Esophagus squamous epithelium (tissue), 4 donors: Measurements from ENCODE around the gene TTC28.
"Not testable (repeated sequence)": the region's sequence is repeated elsewhere in the genome, so short reads cannot be mapped to it uniquely, and the experiment has no call there.

Experiments used
- CTCF ChIP-seq, 6 experiments: fragments of 450-650 bp in 4 of 6; fragments of 200-600 bp in 2 of 6; sonication (generic) in 2 of 6; IDR thresholded peaks; one replicate each; pipeline ENCODE4 v1.5.1; 2016 to 2019; ENCODE audit warnings: antibody characterized with exemption in 6 of 6, mild to moderate bottlenecking in 4 of 6, moderate library complexity in 4 of 6
- POLR2A ChIP-seq, 4 donors: fragments of 450-650 bp; IDR thresholded peaks; one replicate each; pipeline ENCODE4 v1.6.1; 2017; ENCODE audit warnings: antibody characterized with exemption in 4 of 4, mild to moderate bottlenecking in 4 of 4, moderate library complexity in 3 of 4

GRCh38 chr22:28693041-28693760 is 13.6 kb upstream of the TTC28 start:
- TF ChIP-seq CTCF, POLR2A (IDR thresholded peaks at IDR 0.05): not testable (repeated sequence)
